AG09309 (cell line): ENCODE measurements around the gene ABLIM1.

Source experiments
- DNase-seq: peaks from one replicate; pipeline ENCODE4 v3.0.0-alpha.2; 2010; ENCODE audit warnings: low read depth
- H3K4me3 ChIP-seq: 2 replicates; pipeline ENCODE4 v1.5.1; 2011; ENCODE audit warnings: mild to moderate bottlenecking, low read depth, low read length, moderate library complexity; ENCODE audit not compliant: control insufficient read depth
- TF ChIP-seq, protein P1 (sequence below): IDR thresholded peaks from 2 replicates; pipeline ENCODE4 v1.5.1; 2011; ENCODE audit warnings: mild to moderate bottlenecking, low read depth, low read length, inconsistent platforms; ENCODE audit not compliant: insufficient read depth, control insufficient read depth; ENCODE audit errors: missing control alignments

ABLIM1 gene

DNA sequence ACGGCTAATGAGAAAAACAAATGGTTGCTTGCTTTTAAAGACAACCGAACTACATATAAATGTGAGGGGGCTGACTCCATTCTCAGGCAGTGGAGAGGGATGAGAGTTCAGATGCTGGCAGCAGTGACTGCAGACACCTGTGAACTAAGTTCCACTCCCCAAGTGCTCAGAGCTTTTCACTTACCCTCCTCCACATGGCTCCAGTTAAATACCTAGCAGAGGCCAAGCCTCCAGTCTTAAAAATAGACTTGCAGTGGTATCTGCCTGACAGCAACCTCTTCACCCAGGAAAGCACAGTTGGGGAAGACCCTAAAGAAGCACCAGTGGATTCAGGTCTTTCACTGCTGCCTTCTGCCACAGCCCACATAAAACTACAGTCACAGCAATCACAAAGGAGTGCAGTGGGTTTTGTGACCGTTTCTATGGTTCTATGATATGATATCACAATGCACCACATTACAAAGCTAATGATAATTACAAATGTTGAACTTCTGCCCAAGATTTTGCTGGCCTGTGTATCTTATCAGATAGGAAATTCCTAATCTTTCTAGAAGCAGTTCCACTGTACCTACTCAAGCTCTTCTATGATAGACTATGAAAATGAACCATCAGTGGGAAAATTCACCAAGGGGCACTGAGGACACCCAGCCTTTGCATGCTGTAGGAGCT is 3.3 kb upstream of the ABLIM1 start:
- no peak overlapping the region for H3K4me3 ChIP-seq
- DNase-seq: no peak
- TF ChIP-seq, protein P1, sequence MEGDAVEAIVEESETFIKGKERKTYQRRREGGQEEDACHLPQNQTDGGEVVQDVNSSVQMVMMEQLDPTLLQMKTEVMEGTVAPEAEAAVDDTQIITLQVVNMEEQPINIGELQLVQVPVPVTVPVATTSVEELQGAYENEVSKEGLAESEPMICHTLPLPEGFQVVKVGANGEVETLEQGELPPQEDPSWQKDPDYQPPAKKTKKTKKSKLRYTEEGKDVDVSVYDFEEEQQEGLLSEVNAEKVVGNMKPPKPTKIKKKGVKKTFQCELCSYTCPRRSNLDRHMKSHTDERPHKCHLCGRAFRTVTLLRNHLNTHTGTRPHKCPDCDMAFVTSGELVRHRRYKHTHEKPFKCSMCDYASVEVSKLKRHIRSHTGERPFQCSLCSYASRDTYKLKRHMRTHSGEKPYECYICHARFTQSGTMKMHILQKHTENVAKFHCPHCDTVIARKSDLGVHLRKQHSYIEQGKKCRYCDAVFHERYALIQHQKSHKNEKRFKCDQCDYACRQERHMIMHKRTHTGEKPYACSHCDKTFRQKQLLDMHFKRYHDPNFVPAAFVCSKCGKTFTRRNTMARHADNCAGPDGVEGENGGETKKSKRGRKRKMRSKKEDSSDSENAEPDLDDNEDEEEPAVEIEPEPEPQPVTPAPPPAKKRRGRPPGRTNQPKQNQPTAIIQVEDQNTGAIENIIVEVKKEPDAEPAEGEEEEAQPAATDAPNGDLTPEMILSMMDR: no peak

DNA sequence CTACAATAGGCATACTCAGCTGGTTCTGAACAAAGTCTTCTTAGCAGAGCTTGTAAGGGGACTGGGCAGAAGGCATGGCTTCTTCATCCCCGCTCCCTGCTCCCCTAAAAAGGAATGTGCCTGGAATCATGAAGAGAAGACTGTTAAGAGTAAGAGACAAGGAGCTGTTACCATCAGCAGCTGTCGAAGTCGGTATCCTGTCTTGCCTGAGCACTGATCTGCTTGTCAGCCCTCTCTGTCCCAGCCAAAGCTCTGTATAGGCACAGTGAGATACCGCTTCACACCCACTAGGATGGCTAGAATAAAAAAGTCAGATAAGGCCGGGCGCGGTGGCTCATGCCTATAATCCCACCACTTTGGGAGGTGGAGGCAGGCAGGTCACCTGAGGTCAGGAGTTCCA is 2.4 kb downstream of the ABLIM1 start:
- DNase-seq: no peak
- no peak overlapping the region for H3K4me3 ChIP-seq
- TF ChIP-seq, protein P1: no peak

DNA sequence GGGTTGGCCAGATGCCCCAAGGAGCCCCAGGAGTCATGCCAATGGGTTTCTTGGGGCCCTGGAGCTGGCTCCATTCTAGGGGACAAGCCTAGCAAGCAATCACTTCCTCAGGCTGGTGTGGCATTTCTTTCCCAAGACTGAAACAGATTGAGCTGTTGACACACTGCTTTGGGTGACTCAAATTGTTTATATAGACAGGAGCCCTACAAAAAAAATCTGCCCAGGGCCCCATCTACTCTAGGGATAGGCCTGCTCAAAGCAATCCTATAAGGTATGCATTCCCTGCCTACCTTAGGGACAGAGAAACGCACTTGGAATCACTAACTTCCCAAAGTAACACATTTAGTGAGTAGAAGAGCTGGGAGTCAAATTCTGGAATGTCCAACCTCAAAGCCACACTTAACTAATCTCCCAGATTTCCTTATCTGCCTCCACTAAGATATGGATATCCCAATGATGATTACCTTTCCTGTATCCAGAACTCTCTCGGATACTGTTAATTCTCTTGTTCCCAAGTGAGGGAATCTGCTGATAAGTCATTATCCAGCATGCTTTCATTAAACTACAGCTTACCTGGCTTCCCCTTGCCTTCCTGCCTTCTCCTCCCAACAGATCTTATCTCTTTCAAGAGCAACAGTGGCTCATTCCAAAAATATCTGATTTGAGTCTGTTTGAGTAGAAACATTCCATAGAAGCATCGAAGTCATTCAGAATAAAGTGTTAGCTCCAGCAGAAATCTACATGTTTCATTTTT is 3.1 kb downstream of the ABLIM1 start:
- H3K4me3 ChIP-seq: no peak overlapping the region
- TF ChIP-seq, protein P1: no peak
- DNase-seq: no peak

DNA sequence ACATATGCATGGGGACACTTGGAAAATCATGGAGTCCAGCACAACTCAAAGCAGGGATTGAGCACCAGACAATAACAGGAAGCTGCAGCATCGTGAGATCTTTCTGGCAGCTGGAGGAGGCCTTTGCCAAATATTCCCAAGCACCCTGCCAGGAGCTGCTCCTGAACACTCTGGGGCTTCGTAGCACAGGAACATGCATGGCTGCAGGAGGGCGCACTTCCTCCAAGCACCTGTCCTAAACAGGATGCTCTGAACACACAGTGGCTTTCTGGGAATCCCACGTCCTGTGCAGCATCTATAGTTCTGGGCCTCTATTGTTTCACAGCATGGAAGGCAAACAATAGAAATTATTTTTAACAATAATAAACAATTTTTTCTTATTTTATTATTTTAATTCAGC is 4.1 kb downstream of the ABLIM1 start:
- no peak for DNase-seq
- H3K4me3 ChIP-seq: no peak overlapping the region
- TF ChIP-seq, protein P1: no peak

DNA sequence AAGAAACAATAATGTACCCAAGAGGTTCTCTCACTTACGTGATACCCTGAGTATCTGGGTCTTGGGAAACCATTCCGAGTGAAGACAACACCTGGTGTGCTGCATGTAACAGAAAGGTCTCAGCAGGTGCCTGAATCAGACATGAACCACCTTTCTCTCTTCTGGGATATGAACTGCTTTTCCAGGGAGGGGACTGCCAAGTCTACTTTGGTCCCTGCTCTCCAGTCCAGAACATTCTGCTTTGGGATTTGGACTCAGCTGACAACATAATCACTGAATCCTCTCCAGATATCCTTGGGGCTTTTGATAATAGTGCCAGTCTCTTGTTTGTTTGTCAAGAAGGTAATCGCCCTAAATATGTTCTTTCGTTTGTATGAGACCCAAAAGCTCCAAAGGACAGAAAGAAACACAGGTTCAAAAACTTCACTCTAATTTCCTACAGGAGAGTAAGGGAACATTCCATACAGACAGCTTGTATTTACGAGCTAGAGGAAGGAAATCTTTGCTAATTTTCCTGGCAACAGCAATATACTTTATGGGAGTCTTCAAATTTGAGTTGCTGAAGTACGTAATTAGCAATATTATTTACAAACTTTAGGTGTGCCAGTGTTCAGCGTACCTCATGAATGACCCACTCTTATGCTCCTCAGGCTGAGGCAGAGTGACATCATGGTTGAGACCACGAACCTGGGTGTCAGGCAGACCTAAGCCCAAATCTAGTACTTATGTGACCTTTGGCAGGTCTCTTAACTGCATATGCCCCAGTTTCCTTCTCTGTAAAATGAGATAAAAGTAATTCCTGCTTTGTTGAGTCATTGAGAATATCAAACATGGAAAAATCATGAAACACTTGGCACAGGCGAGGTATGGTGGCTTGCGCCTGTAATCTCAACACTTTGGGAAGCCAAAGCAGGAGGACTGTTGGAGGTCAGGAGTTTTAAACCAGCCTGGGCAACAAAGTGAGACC is 5.4 kb downstream of the ABLIM1 start:
- DNase-seq: no peak
- no peak overlapping the region for H3K4me3 ChIP-seq

DNA sequence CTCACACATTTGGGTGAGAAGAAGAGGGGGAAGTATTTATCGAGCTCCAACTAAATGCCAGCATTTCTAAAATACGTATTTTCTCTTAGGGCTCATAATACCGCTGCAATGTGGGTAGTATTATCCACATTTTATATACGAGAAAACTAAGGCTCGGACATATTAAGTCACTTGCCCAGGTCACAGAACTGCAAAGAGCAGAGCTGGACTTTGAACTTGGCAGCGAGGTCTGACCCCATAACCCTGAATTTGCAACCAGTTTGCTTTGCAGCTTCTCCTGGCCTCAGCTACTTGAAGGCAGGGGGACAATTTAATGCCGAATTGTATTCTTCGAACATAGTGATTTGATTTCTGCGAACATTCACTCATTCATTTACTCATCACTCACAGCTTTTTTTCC is 7.2 kb downstream of the ABLIM1 start:
- no peak overlapping the region for H3K4me3 ChIP-seq
- DNase-seq: no peak
- TF ChIP-seq, protein P1: no peak

More for the DNA sequence above, 5.4 kb downstream of the ABLIM1 start:
- TF ChIP-seq, protein P1: no peak
